GM12864 (cell line): ENCODE measurements around the gene LGR6.

Source experiments
- DNase-seq: peaks from one replicate; pipeline ENCODE4 v3.0.0-alpha.2; 2011; ENCODE audit warnings: low read depth
- H3K4me3 ChIP-seq: 2 replicates; pipeline ENCODE4 v1.5.1; 2011; ENCODE audit warnings: mild to moderate bottlenecking, low read depth, low read length, control low read depth
- CTCF ChIP-seq: IDR thresholded peaks from 2 replicates; pipeline ENCODE4 v1.5.1; 2011; ENCODE audit warnings: low read depth, mild to moderate bottlenecking, moderate library complexity, low read length, control low read depth, inconsistent platforms; ENCODE audit errors: missing control alignments

LGR6 gene

GRCh38 chr1:202317941-202318925 is 124.6 kb downstream of the LGR6 start:
- TF ChIP-seq CTCF = no peak
- no peak for DNase-seq
- no peak overlapping the region for H3K4me3 ChIP-seq

- TF ChIP-seq CTCF = no peak
- DNase-seq = no peak
- no peak overlapping the region for H3K4me3 ChIP-seq
Observed at GRCh38 chr1:202319381-202320080, 125.9 kb downstream of the LGR6 start.

- H3K4me3 ChIP-seq = no peak overlapping the region
- DNase-seq = no peak
- TF ChIP-seq CTCF = no peak
Observed at GRCh38 chr1:202320081-202320405, 126.4 kb downstream of the LGR6 start.

GRCh38 chr1:202323731-202324130 is 130.1 kb downstream of the LGR6 start:
- no peak for TF ChIP-seq CTCF
- no peak overlapping the region for H3K4me3 ChIP-seq
- DNase-seq = no peak

- DNase-seq = no peak
- no peak overlapping the region for H3K4me3 ChIP-seq
- no peak for TF ChIP-seq CTCF
Observed at GRCh38 chr1:202324646-202325045, 131.0 kb downstream of the LGR6 start.

GRCh38 chr1:202329891-202330290 is 136.3 kb downstream of the LGR6 start:
- TF ChIP-seq CTCF = peak; percentile 18
- no peak overlapping the region for H3K4me3 ChIP-seq
- DNase-seq = no peak
